Bone marrow (tissue), 2 donors: ENCODE data around the gene SIGLEC14.
"Not testable (repeated sequence)": the region's sequence is repeated elsewhere in the genome, so short reads cannot be mapped to it uniquely, and the experiment has no call there.

Source experiments
- DNase-seq, 2 donors: peaks; one replicate each; lab custom pipeline; 2025; lab: John Stamatoyannopoulos, UW

SIGLEC14 gene

DNA sequence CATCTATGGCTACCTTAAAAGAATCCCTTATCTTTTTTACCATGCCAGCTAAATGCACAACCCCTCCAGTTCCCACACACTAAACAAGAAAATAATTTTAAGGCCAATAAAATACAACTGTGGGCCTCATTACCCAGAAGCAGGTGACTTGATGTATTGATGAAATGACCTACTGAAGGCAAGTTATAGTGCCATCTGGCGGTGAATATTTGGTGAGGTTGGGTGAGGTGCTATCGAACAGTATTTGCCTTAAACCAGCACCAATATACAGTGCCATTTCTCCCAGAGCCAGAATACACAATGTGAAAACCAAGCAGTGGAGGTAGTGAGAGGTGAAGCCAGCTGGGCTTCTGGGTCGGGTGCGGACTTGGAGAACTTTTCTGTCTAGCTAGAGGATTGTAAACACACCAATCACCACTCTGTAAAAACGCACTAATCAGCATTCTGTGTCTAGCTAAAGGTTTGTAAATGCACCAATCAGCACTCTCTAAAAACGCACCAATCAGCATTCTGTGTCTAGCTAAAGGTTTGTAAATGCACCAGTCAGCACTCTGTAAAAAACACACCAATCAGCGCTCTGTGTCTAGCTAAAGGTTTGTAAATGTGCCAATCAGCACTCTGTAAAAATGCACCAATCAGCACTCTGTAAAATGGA lies 29.4 kb upstream of the SIGLEC14 start:
- peak in 1 of 2 donors; percentile 4 for DNase-seq

DNA sequence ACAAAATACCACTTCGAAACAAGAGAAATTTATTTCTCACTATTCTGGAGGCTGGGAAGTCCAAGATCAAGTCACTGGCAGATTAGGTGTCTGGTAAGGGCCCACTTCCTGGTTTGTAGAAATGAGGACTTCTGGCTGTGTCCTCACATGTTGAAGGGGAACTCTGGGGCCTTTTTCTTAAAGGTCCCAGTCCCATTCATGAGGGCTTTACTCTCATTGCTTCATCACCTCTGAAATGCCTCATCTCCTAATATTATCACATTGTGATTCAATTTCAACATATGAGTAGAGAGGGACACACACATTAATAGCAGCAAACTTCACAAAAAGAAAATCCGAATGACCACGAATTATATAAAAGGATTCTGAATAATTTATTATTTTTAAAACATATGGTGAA lies 21.6 kb upstream of the SIGLEC14 start:
- DNase-seq = no peak

DNA sequence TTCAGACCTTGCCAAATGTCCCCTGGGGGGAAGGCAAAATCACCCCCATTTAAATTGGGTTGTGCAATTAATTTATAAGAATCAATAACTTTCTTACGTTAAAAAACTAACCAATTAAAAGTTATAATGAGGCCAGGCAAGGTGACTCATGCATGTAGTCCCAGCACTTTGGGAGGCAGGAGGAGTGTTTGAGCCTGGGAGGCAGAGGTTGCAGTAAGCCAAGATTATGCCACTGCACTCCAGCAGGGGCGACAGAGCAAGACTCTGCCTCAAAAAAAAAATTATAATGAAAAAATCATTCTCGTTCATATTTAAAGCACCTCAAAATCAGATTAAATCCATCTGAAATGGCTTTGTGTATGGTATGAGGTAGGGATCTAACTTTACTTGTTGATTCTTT lies 18.4 kb upstream of the SIGLEC14 start:
- no peak for DNase-seq

DNA sequence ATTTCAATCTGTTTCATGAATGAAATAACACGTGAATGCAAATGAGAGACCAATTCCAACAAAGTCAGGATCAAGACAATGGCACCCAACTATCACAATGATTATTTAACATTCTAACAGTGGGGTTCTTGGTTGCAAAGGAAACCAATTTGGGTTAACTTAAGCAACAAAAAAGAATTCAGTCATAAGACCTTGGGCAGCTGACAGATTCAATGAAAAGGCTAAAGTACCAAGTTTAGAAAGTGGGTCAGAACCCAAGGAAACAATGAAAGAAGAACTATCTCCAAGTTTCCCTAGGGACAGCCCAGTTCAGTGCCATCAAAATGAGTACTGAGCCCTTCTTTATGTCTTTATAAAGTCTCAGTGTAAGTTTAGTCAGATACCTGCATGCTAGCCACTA lies 17.5 kb upstream of the SIGLEC14 start:
- no peak for DNase-seq

DNA sequence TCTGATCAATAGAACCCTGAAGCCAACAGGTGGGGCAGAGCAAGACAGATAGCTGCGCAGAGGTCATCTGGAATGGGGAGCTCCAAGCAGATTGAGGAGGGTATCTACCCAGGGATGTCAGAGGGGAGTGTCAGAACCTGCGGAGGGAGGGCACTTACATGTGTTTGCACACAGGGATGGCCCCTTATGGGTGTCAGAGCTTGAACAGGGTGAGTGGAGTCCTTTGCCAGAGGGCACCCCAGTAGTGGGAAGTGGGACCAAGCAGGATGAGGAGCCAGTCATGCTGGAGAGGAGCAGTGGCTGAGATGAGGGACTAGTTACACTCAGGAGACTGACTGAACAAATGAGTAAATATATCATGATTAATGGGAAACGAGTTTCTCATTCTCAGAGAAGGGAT lies 17.0 kb upstream of the SIGLEC14 start:
- DNase-seq = no peak

DNA sequence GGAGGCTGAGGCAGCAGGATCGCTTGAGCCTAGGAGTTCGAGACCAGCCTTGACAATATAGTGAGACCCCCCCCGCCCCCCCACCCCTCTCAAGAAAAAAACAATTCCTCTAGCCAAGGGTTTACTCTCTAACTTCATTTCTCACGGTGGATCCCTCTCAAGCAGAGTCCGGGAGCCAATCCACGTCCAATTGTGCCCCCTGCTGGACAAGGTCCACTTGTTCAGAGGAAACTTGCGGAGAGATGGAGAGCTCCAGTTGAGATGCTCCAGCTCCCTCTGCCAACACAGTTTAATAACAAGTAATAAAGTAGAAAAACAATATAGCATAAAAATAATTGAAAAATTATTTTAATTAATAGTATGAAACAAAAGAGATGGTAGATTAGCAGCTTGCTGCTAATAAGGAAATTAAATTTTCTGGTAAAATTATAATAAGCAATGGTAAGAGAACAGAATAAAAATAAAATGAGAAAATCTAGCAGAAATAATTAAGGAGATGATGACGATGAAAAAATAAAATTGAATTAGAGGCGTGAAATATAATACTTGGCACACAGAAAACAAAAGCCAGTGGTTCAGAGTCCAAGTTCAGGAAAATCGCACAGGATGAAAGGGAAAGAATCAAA lies 14.5 kb upstream of the SIGLEC14 start:
- peak; percentile 24 to 34 for DNase-seq

DNA sequence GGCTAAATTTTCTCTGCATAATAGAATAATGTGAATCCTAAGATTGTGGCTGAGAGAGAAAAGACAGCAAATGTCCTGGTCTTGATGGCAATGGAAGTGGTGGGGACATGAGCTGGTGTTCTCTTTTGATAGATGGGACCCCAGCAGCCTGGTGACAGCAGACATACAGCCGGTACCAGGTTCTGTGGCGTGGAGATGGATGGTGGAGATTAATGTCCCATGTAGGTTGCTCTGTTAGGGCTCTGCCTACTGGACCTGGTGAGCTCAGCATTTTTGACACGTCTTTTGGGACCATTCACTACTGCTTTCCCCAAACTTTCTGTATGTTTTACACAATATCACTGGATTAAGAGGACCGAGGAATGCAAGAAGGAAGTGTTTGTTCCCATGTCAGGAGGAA lies 8.2 kb upstream of the SIGLEC14 start:
- DNase-seq = no peak

DNA sequence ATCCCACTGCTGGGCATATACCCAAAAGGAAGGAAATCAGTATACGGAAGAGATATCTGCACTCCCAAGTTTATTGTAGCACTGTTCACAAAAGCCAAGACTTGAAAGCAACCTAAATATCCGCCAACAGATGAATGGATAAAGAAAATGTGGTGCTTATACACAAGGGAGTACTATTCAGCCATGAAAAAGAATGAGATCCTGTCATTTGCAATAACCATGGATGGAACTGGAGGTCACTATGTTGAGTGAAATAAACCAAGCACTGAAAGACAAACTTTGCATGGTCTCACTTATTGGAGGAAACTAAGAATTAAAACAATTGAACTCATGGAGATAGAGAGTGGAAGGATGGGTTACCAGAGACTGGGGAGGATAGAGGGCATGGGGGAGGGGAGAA lies 6.5 kb upstream of the SIGLEC14 start:
- DNase-seq = no peak

DNA sequence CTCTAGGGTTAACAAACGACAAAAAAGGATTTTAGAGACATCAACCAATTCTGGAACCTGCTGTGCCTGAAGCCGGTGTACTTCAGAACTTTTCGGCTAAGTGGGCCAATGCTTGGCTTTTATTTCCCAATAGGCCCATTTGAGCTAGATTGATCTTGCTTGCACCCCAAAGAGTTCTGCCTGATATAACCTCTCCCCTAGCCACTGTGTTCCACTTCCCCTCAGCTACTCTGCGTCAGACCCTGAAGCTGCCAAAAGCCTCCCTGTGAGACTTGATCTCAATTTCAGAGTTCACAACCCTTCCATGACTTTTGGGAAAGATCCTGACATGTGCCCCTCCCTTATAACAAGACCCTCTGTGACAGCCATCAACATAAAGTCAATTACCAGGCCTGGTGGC lies 5.6 kb upstream of the SIGLEC14 start:
- DNase-seq = no peak

DNA sequence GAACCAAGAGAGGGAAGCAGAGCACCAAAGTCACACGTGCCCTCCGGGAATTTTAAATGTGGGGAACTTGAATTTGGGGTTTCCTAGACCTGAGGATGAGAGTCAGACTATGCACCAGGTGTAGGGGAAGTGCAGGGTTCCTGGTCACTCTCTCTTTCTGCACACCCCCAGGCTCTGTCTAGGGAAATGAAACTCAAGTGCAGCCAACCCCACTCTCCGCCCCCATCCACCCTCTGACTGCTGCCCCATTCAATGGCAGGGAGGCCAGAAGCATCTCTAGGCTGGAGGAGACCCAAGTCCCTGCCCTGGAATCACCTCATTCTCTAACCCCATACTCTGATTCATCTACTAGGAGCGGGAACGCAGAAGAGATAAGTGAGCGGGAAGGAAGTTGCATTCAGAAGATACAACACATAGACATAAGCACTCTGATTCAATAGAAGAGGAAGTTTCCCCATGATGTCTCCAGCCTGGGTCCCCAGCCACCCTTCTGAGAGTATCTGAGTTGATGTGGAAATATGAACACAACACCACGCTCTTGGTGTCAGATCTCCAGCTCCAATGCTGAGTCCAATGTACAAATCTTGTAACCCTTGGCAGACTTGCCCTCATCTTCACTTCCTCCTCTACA lies 4.7 kb upstream of the SIGLEC14 start:
- peak in 1 of 2 donors; percentile 25 for DNase-seq

DNA sequence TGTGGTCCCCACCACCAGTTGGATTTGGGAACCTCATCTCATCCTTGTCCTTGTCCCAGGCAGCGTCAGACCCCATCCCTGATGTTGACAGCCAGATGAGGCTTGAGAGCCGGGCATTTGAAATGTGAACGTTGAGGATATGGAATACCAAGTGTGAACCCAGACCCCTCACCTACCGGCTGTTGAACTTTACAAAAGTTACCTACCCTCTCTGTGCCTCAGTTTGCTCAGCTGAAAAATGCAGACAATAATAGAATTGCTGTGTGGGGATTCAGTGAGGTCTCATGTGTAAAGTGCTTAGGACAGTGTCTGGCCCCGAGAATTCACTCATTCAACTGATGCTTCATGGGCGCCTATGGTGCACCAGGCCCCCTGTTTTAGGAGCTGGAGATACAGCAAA lies 693 bp upstream of the SIGLEC14 start:
- no peak for DNase-seq

DNA sequence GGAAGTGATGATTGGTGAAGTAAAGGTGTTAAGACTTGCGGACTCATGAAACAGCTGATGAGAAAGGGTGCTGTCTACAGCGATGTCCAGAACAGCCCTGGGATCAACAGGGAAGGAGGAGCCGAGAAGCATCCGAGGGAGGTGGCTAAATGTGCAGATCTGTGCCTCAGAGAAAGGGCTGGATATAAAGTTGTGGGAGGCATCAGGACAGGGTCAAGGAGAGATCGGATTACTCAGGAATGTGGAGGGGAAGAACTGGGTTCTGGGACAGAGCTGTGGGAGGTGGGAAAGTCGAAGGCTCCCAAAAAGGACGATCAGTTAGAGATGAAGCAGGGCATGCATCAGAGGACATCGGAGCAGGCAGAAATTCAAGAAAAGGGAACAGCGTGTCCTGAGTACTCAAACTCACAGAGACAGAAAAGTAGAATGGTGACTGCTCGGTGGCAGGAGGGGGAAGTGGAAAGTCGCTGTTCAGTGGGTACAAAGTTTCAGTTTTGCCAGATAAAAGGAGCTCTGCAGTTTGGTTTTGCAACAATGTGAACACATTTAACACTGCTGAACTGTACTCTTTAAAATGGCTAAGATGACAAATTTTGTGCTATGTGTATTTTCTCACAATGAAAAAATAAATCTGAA lies 1.9 kb downstream of the SIGLEC14 start:
- DNase-seq = no peak

DNA sequence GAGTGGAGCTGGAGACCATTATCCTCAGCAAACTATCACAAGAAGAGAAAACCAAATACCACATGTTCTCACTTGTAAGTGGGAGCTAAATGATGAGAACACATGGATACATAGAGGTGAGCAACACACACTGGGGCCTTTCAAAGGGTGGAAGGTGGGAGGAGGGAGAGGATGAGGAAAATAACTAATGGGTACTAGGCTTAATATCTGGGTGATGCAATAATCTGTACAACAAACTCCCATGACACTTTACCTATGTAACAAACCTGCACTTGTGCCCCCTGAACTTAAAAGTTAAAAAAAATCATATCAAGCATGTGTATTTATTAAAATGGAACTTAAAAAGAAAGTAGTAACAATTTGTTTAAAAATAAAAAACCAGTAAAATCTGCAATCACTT lies 5.0 kb downstream of the SIGLEC14 start:
- DNase-seq = no peak

DNA sequence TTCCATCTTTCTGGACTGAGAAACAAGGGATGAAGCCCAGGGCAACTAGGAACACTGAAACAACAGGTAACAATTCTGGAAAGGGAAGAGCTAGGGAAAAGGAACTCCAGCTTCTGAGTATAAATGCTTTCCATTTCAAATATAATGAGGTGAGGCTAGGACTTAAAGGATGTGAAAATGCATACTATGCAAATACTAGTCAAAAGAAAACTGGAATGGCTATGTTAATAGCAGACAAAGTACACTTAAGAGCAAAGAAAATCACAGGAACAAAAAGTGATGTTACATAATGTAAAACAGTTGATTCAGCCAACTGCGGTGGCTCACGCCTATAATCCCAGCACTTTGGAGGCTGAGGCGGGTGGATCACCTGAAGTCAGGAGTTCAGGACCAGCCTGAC lies 6.2 kb downstream of the SIGLEC14 start:
- DNase-seq = no peak

DNA sequence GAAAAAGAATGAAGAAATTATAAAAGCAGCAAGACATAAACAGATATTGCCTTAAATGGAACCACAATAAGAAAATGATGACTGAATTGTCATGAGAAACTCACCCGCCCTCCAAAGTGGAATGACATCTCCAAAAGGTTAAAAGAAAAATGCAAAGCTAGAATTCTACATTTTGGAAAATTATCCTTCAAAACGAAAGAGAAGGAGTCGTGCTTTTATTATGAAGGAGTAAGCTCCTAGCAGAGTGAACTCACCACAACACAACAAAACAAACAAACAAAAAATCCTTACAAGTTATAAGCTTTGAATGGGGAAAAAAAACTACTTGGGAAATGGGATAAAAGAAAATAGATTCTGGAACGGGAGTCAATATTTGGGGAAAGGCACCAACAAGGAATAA lies 6.7 kb downstream of the SIGLEC14 start:
- no peak for DNase-seq

DNA sequence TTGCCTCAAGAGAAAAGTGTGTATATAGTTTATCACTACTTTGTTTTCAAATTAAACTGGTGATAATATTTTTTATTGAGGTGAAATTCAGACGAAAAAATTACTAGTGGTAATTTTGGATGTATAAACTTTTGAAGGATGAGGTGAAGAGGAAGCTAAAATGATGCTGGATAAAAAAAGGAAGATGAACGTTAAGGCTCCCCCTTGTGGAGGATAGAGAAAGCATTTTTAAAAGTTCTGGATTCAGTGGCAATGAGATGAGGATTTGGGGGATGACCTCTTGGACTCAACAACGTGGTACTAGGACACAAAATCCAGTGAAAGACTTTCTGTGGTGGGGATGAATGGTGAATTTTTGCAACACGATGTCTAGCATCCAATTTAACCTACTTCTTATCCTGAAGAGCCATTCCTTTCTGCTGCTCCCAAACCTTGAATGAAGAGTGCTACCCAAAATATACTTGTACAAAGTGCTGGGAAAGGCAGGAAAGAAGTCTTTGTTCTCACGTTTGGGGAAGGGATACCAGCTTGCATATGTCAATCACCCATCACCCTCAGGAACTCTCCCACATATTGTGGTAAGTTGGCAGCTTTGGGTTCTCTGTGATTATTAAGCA lies 9.2 kb downstream of the SIGLEC14 start:
- peak in 1 of 2 donors; percentile 18 for DNase-seq

DNA sequence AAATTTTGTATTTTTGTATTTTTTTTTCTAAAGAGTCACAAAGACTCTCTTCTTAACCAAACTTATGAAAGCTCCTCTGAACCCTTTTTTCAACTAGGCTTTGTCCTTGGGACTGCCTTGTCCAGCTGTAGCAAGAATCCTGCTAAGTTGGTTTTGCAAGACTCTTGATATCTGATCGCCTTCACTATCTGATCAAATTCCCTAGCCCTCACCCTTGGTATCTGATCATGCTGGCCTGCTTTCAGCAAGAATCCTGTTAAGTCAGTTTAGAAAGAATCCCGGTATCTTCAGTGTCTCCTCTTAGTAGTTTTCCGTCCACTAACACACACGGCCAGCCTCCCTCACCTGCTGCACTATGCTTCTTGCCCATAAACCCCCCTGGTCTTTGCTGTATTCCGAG lies 14.5 kb downstream of the SIGLEC14 start:
- DNase-seq = no peak

DNA sequence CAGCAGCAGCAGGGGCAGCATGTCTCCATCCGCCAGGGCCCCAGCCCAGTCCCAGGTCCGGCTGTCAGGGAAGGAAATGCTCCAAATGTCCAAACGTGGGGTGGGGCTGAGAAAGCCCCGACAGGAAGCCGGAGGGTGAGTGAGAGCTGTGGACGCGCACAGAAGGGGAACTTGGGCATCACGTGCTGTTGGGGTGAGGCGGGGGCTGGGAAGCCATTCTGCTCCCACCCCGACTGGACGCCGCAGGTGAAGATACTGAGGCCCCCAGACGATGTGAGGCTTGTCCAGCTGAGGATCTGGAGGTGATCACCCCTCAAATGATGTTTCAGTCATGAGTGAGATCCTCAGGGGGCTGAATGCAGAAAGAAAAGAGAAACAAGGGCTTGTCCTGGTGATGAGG lies 16.3 kb downstream of the SIGLEC14 start, which contains the start of gene SIGLEC5:
Gene SIGLEC5 (minus strand): TSS at position 87 of the 400 bp plus-strand sequence. CDS start 66 bp downstream, at position 21.
- DNase-seq = not testable (repeated sequence)

DNA sequence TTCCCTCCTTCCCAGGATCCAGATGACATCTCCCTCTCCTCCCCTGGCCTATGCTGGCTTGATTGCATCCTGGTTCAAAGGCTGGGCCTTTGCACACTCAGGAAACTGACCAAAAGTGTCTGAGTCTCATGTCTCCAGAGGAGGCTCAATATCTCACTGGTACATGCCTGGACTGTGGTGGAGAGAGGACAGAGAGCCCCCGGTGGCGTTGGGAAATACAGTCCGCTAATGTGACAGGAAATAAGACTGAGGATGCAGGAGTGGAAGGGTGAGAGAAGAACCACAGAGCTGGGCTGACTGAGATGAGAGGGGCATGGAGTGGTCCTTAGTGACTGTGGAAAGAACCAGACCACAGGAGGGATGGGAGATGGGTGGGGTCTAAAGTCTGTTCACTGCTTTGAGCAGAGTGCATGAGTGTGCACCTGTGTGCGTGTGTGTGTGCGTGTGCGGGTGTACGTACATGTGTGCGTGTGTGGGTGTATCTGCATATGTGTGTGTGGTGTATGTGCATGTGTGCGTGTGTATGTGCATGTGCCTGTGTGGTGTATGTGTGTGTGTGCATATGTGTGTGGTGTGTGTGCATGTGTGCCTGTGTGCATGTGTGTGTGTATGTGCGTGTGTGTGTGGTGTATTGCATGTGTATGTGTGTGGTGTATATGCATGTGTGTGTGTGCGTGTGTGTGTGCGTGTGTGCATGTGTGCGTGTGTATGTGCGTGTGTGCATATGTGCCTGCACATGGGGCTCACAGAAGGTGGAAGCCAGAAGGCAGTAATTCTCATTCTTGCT lies 18.3 kb downstream of the SIGLEC14 start:
- no peak for DNase-seq

DNA sequence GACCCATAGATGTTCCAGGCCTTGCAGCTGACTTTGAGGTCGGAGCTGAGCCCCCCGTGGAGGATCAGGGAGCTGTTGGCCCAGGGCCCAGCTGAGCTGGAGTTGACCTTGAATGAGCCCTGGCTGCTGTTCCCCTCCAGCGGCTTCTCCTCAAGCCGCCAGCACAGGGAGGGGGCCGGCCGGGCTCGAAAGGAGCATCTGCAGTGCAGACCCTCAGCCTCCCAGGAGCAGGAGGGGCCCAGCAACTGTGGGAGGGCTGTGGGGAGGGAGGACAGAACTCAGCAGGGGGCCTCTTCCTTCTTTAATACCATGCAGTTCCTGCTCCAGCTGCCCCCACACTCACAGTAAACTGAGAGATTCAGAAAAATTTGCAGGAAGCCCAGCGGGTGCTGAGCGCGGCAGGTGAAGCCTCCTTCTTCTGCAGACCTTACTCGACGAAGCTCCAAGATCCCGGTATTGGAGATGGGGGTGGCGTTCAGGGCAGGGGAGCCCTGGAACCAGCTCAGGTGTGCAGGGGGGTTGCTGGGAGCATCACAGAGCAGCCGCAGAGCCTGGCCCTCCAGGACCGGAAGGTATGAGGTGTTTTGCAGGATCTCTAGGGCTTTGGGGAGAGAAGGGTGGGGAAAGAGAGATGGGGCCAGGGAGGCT lies 19.0 kb downstream of the SIGLEC14 start:
- no peak for DNase-seq

DNA sequence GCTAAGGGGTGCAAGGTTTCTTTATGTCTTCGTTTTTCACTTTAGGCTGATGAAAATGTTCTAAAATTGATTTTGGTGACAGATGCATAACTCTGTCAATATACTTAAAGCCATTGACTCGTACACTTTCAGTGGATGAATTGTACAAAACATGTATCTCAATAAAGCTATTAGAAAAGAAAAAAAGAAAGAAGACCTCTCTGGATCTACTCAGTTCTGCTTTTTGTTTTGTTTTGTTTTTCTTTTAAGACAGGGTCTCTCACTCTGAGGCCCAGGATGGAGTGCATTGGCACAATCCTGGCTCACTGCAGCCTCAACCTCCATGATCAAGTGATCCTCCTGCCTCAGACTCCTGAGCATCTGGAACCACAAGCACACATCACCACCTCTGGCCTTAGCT lies 19.9 kb downstream of the SIGLEC14 start:
- no peak for DNase-seq
